H1 (cell line): Measurements from ENCODE around the gene LTN1. TPM values are rescaled to one million over a fixed set of nuclear protein-coding genes. Genes with fewer than 3 reads are reported as not detected.

Experiments
- CBX5 ChIP-seq: fragments of 300-800, 300-1000 bp; sonication (generic); IDR thresholded peaks from 2 replicates; pipeline ENCODE4 v1.7.1; 2016; ENCODE audit warnings: antibody characterized with exemption, low read length, low read depth
- CBX8 ChIP-seq: fragments of 300-800, 300-1000 bp; sonication (generic); IDR thresholded peaks from 2 replicates; pipeline ENCODE4 v1.7.1; 2016; ENCODE audit warnings: low read depth, low read length, borderline replicate concordance
- CEBPB ChIP-seq: IDR thresholded peaks from 2 replicates; pipeline ENCODE4 v1.6.1; 2012; ENCODE audit warnings: low read depth, low read length
- CREB1 ChIP-seq: IDR thresholded peaks from 2 replicates; pipeline ENCODE4 v1.6.1; 2012; ENCODE audit warnings: inconsistent platforms
- EZH2 ChIP-seq: fragments of 200-600 bp; sonication (generic); IDR thresholded peaks from 2 replicates; pipeline ENCODE4 v1.7.1; 2012; ENCODE audit warnings: low read depth, mild to moderate bottlenecking, moderate library complexity, low read length, inconsistent platforms; ENCODE audit not compliant: severe bottlenecking
- GABPA ChIP-seq: IDR thresholded peaks from 2 replicates; pipeline ENCODE4 v1.6.1; 2011; ENCODE audit warnings: mild to moderate bottlenecking, low read length, moderate library complexity, borderline replicate concordance; ENCODE audit not compliant: insufficient read depth
- GTF2F1 ChIP-seq: IDR thresholded peaks from 2 replicates; pipeline ENCODE4 v1.6.1; 2012; ENCODE audit warnings: low read depth, low read length, improper control_type of control experiment, borderline replicate concordance
- HDAC2 ChIP-seq, 2 experiments: fragments of 300-600 bp in 1 of 2; sonication (generic) in 1 of 2; IDR thresholded peaks; 2 replicates each; pipeline ENCODE4 v1.6.1; 2011 to 2012; ENCODE audit warnings: low read depth in 2 of 2, low read length in 2 of 2, mild to moderate bottlenecking in 2 of 2, moderate library complexity in 2 of 2, borderline replicate concordance in 1 of 2, inconsistent platforms in 1 of 2
- JUN ChIP-seq: IDR thresholded peaks from 2 replicates; pipeline ENCODE4 v1.6.1; 2011; ENCODE audit warnings: low read depth, mild to moderate bottlenecking, improper control_type of control experiment, low read length
- KDM1A ChIP-seq: fragments of 200-600, 300-600 bp; sonication (generic); IDR thresholded peaks from 2 replicates; pipeline ENCODE4 v1.7.1; 2016; ENCODE audit warnings: mild to moderate bottlenecking, low read length, borderline replicate concordance
- KDM4A ChIP-seq: IDR thresholded peaks from one replicate; pipeline ENCODE4 v1.7.1; 2012; ENCODE audit warnings: low read depth, mild to moderate bottlenecking, moderate library complexity, low read length, inconsistent platforms; ENCODE audit not compliant: severe bottlenecking
- KDM5A ChIP-seq: fragments of 200-600 bp; IDR thresholded peaks from 2 replicates; pipeline ENCODE4 v1.7.1; 2012; ENCODE audit warnings: mild to moderate bottlenecking, low read length, inconsistent platforms, mixed read lengths
- POLR2AphosphoS5 ChIP-seq: IDR thresholded peaks from 2 replicates; pipeline ENCODE4 v1.6.1; 2011; ENCODE audit warnings: low read depth, low read length
- RFX5 ChIP-seq: IDR thresholded peaks from 2 replicates; pipeline ENCODE4 v1.6.1; 2011; ENCODE audit warnings: low read depth, low read length, improper control_type of control experiment, borderline replicate concordance
- RNF2 ChIP-seq: fragments of 200-900, 300-1000 bp; sonication (generic); IDR thresholded peaks from 2 replicates; pipeline ENCODE4 v1.7.1; 2016; ENCODE audit warnings: borderline replicate concordance, low read depth, mild to moderate bottlenecking, antibody characterized with exemption, low read length; ENCODE audit not compliant: poor library complexity, severe bottlenecking; ENCODE audit errors: missing control alignments
- RXRA ChIP-seq: IDR thresholded peaks from 2 replicates; pipeline ENCODE4 v1.6.1; 2011; ENCODE audit warnings: low read depth, mild to moderate bottlenecking, low read length, moderate library complexity; ENCODE audit not compliant: insufficient read depth
- TAF1 ChIP-seq: IDR thresholded peaks from 2 replicates; pipeline ENCODE4 v1.6.1; 2011; ENCODE audit warnings: mild to moderate bottlenecking, low read depth, low read length
- TBP ChIP-seq: IDR thresholded peaks from 2 replicates; pipeline ENCODE4 v1.6.1; 2011; ENCODE audit warnings: low read depth, low read length, improper control_type of control experiment
- TCF12 ChIP-seq: IDR thresholded peaks from 2 replicates; pipeline ENCODE4 v1.6.1; 2011; ENCODE audit warnings: low read depth, mild to moderate bottlenecking, low read length
- YY1 ChIP-seq: IDR thresholded peaks from 2 replicates; pipeline ENCODE4 v1.6.1; 2011; ENCODE audit warnings: low read depth, mild to moderate bottlenecking, low read length
- polyA plus RNA-seq, 7 experiments: library from polyadenylated mRNA; depleted of rRNA in 3 of 7; stranded (reverse) in 5 of 7; unstranded in 2 of 7; fragments of >200 nt in 5 of 7; fragments of 200-250 nt in 2 of 7; gene quantifications; 1 replicate in 5 of 7; 2 replicates in 1 of 7; 4 replicates in 1 of 7; pipeline versions ENCODE4 v1.2.1 to v1.2.3, GENCODE V29; 2011 to 2013; ENCODE audit warnings: missing spikeins in 2 of 7, mixed read lengths in 2 of 7
- total RNA-seq: library from RNA; stranded (reverse); fragmentation: NEBNext Ultra II Directional; extraction: Animal tissue kit (Norgen Biotek cat#: 25700); gene quantifications from 2 replicates; pipeline ENCODE4 v1.2.1, GENCODE V29; 2021
- TF ChIP-seq, protein P1 (sequence below): IDR thresholded peaks from 2 replicates; pipeline ENCODE4 v1.6.1; 2011; ENCODE audit warnings: low read length, improper control_type of control experiment
- TF ChIP-seq, protein P2 (sequence below): IDR thresholded peaks from 2 replicates; pipeline ENCODE4 v1.6.1; 2012; ENCODE audit warnings: inconsistent platforms

The LTN1 gene
- total and polyA plus RNA-seq, 2 of the 8 experiments (the other 6 are each of a cell fraction or from before 2014, with no cell fraction given): 3.2 to 23.5 TPM

DNA sequence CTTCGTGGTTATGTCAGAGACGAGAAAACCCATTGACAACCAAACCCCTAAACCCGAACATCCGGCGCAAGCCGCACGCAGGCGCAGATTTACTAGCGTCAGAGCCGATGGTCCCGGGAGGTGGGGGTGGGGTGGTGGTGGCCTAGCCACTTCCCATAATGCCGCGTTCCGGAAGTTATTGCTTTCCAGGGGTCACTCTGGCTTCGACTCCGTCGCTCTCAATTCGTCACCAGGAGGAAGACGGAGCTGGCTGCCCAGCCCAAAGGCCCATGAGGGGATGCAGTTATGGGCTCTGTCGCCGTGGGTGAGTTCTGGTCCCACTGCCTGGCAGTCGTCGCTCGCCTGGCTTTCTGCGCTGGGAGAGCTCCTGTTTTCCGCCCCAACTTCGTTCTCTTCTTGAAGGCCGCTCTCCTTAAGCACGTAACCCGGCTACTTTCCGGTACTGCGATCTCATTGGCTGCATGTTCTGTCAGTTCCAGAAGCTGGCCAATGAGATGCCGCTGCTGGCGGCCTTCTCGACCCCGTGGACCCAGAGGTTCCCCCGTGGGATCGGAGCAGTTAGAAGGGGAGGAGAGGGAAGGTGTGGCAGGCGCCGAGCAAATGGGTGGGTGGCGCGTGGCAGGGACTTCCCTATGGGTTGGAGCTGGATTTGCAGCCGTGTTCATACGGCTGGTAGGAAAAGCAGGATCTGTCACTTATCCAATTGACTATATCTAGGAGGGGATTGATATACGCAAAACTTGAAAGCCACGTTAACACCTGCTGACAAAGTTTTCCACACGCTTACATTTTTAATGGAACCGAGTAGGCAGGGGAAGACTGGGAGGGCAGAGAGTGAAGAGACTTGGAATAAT, 32.0 kb upstream of the LTN1 start, which contains the start of gene USP16 (continued):
- TF ChIP-seq EZH2: no peak
- TF ChIP-seq KDM1A: no peak
- TF ChIP-seq JUN: no peak
- peak; percentile 97 for TF ChIP-seq CREB1
- peak in 1 of 2 experiments; percentile 49; a peak in 2 of 4 replicates for TF ChIP-seq HDAC2 (IDR thresholded peaks at IDR 0.05; ENCODE audit: borderline replicate concordance in 1 of 2, low read depth in 2 of 2, low read length in 2 of 2)
- TF ChIP-seq CBX5: no peak
- peak; percentile 77 for TF ChIP-seq KDM4A
- no peak for TF ChIP-seq RFX5
- peak; percentile 93 for TF ChIP-seq TAF1
- TF ChIP-seq RXRA: no peak
- no peak for TF ChIP-seq TCF12
- TF ChIP-seq YY1: no peak
- TF ChIP-seq CBX8: no peak
- no peak for TF ChIP-seq RNF2
- TF ChIP-seq, protein P1, sequence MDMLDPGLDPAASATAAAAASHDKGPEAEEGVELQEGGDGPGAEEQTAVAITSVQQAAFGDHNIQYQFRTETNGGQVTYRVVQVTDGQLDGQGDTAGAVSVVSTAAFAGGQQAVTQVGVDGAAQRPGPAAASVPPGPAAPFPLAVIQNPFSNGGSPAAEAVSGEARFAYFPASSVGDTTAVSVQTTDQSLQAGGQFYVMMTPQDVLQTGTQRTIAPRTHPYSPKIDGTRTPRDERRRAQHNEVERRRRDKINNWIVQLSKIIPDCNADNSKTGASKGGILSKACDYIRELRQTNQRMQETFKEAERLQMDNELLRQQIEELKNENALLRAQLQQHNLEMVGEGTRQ: no peak
- peak; percentile 64; the same call in 1 of the 2 replicates for TF ChIP-seq GABPA
- TF ChIP-seq KDM5A: peak; percentile 77
- peak; percentile 78 for TF ChIP-seq TBP
- TF ChIP-seq CEBPB: no peak
- TF ChIP-seq, protein P2, sequence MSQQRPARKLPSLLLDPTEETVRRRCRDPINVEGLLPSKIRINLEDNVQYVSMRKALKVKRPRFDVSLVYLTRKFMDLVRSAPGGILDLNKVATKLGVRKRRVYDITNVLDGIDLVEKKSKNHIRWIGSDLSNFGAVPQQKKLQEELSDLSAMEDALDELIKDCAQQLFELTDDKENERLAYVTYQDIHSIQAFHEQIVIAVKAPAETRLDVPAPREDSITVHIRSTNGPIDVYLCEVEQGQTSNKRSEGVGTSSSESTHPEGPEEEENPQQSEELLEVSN: no peak
- no peak for TF ChIP-seq GTF2F1
- TF ChIP-seq POLR2AphosphoS5: peak; percentile 93
